ENCODE data around the gene CDK14.

Gene CDK14

GRCh38 chr7:90972906-90973550 lies 376.9 kb downstream of the CDK14 start:
- DNase-seq, result no peak

DNA sequence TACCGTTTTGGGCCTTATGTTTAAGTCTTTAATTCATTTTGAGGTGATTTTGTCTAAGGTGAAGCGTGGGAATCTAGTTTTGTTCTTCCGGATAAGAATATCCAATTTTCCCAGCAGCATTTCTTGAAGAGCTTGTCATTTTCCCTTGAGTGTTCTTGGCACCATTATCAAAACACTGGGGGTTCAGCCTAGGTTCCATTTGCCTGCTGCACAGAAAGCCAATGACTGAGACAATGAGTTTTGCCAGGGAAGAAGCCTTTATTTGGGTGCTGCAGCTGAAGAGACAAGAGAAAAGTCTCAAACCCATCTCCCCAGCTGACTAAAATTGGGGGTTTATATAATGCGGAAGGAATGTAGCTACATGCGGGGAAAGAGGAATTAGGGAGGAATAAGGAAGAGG lies 380.9 kb downstream of the CDK14 start:
- no peak for DNase-seq

DNA sequence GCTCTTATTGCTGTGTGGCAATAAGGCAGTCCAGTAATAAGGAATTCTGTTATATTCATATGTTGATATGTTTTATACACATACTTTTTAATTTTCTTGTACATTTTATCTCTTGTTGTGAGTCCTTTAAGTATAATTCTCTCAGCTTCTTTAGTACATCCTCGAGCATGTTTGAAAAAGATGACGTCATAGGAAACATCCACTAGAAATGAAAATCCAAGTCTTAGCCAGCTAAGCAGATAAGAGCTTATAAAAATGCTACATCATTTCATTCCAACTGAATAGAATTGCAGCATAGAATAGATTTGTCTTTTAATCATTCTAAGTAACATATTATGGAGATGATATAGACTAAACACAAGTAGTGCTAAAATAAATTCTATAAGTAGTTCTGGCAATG lies 384.4 kb downstream of the CDK14 start:
- no peak for DNase-seq

GRCh38 chr7:90982228-90982627 lies 386.1 kb downstream of the CDK14 start:
- no peak for DNase-seq

DNA sequence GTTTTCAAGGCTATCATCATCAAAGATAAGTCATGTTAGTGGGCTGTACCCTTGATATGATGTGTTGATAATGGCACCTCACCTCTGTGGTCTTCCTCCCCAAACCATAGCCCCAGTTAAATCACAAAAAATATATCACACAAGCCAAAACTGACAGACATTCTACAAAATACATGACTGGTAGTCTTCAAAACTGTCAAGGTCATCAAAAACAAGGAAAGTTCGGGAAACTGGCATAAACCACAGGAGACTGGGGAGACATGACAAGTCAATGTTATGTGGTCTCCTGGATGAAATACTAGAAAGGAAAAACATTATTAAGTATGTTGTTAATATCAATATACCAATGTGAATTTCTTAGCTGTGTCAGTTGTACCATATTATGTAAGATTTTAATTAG lies 388.6 kb downstream of the CDK14 start:
- DNase-seq, result no peak

- DNase-seq, result no peak
Observed at GRCh38 chr7:90988516-90988915, 392.4 kb downstream of the CDK14 start.

DNA sequence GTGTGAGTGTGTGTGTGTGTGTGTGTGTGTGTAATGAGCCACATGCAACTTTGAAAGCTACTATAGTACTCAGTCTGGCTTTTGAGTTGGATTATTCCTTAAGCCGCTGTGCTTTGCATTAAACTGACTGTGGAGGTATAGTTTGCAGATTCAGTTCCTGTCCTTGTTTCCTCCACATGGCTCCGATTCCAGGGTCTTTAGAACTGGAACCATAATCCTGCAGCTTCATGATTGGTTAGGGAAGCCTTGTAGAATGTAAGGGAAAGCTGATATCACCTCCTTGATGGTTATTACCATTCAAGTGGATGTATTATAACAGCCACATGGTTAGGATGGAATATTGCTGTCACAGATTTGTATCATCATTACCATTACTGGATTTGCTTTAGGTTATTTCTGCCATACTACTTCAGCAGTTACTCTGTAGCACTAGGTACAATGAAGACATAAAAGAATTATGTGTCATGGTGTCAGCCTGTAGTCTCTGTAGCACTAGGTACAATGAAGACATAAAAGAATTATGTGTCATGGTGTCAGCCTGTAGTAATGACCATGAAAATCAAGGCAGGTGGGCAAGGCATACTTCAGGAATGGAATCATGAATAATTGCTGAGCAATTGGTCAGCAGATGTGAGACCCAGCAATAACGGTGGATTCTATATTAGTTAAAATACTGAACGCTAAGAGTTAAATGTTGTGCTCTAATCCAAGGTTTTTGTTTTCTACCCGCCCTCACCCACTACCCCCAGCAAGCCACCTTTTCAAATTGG lies 393.1 kb downstream of the CDK14 start:
- no peak for DNase-seq

GRCh38 chr7:90994121-90994520 lies 398.0 kb downstream of the CDK14 start:
- DNase-seq, result no peak

GRCh38 chr7:90994601-90995000 lies 398.5 kb downstream of the CDK14 start:
- no peak for DNase-seq

DNA sequence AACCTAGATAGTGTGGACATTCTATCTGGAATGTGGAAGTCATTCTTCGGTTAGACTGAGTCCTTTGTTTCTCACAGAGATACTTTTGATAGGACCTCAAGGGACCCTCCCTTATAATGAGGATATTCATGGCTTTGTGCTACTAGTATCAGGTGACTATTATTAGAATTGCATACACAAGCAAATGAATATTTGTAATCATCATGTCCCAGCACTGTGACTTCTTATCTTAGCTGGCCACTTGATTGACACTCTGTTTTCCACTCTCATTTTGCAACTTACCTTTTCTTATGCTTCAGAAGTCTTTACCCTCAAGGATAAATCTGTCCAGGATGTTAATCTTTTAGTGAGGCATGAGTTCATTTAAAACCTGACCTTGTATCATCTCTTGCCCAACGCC lies 399.9 kb downstream of the CDK14 start:
- no peak for DNase-seq

DNA sequence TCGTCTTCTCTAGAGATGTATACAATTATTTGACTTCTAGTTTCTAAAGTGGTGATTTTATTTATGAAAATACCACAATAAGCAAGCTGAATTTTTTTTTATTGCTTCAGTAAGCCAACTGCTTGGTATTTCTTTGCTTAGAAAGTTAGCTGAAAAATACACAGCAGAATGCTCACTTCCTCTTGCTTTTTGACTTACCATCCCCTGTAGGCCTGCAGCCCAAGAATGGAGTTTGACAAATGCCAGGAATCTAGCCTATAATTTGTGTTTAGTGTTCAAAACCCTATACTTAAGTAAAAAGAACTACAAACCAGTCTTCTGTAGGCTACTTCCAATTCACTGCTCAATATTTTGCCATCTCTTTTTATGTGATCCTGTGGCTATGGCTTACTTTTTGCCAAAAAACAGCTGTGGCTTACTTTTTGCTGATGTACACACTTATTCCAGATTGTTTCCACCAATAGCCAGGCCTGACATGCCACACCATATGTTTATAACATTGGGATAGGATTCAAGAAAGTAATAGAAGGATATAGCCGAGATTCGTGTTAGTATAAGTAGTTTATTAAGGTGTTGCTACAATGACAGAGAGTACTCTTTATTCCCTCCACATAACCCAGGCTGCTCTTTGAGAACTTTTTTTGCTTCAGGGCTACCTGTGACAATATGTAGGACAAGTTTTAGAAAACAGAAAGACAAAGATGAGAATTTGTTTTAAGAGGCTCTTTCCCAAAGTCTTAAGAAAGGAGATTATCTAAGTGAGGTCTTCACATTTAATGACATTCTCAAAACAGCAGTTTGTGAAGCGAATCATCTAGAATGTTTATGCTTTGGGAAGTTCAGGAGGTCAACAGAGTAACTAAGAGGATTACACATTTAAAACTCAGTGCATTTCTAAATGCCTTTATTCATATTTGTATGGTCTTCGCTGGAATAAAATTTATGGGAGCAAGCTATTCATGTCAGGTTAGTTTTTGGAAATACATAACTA lies 404.2 kb downstream of the CDK14 start:
- no peak for DNase-seq

DNA sequence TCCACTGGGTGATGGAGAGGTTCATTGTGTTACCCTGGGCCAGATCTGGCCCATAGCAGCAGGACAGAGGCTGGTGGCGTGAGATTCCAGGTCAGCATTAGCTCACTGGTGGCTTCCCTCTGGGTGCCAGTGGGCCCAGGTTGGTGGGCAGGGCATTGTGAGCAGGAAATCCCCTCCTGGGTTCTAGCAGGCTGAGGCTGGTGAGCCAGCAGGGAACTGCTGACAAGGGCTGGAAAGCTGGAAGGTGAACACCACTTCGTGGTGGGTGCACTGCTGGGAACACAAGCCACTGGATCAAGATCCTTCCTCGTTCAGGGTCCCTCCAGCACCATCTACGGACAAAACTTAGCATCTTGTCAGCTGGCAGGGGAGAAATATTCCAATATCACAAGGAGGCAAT lies 408.9 kb downstream of the CDK14 start:
- no peak for DNase-seq

DNA sequence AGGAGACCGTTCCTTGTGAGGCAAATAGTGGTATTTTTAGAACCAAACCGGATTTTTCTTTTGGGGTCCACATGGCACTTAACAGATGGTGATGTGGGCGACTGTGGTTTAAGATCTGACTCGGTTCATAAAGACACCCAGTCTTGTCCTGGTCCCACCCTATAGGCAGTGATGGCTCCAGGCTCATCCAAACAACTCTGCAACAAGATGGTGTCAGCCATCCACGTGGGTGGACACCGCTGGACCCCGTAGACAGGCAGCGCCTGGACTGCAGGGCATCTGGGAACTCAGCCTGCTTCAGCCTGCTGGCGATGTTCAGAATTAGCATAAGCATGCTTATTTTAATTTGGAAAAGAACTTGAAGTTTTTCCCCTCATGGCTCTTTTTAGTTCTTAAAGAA lies 409.7 kb downstream of the CDK14 start:
- DNase-seq, result no peak

DNA sequence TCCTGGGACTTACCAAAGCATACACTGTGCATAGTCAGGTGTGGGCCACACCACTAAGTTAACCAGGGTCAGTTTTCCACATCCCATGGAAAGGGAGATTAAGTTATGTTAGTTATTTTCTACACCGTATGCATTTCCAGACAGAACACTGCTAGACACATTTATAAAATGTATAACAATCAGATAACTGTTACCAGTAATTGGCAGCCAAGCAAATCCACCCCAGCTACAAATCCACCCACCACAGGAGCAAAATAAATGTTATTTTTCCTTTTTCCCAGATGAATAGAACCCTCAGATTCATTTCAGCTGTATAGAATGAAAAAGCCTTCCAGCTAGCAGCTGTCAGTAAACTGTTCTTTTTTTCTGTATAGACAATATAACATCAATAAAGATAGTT lies 411.2 kb downstream of the CDK14 start:
- no peak for DNase-seq

- DNase-seq, result no peak
Observed at GRCh38 chr7:91013078-91013477, 417.0 kb downstream of the CDK14 start.

- DNase-seq, result no peak
Observed at GRCh38 chr7:91019686-91020385, 423.7 kb downstream of the CDK14 start.

- no peak for DNase-seq
Observed at GRCh38 chr7:91020636-91021385, 424.7 kb downstream of the CDK14 start.

GRCh38 chr7:91021956-91022355 lies 425.8 kb downstream of the CDK14 start:
- DNase-seq, result no peak

DNA sequence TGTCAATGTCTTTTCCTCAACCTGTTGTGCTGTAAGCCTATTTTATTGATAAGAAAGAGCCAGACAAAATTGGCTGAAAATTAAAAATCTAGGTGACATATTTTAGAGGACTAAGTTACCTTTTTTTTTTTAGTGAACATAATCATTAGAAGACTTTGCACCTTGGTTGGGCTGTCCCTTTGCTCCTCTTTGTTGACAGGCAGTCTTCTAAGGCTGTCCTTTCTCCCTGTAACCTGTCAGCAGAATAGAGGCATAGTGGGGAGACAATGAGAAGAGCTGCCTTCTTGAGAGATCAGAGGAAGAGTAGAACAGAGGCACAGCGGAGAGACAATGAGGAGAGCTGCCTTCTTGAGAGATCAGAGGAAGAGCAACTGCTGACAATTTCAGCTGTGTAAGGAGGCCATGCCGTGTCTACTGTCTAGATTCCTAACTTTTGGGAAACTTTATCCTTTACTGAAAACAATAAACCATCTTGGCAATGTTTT lies 429.8 kb downstream of the CDK14 start:
- no peak for DNase-seq

DNA sequence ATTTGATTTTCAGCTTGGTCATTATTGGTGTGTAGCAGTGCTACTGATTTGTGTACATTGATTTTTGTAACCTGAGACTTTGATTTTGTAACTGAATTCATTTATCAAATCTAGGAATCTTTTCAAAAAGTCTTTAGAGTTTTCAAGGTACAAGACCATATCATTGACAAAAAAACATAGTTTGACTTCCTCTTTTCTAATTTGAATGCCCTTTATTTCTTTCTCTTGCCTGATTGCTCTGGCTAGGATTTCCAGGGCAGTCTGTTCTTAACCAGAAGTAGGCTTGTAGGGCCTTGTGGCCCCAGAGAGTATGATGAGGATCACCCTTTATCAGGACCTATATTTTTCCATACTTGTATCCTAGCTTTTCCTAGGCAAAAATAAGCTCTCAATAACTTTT lies 433.6 kb downstream of the CDK14 start:
- no peak for DNase-seq

DNA sequence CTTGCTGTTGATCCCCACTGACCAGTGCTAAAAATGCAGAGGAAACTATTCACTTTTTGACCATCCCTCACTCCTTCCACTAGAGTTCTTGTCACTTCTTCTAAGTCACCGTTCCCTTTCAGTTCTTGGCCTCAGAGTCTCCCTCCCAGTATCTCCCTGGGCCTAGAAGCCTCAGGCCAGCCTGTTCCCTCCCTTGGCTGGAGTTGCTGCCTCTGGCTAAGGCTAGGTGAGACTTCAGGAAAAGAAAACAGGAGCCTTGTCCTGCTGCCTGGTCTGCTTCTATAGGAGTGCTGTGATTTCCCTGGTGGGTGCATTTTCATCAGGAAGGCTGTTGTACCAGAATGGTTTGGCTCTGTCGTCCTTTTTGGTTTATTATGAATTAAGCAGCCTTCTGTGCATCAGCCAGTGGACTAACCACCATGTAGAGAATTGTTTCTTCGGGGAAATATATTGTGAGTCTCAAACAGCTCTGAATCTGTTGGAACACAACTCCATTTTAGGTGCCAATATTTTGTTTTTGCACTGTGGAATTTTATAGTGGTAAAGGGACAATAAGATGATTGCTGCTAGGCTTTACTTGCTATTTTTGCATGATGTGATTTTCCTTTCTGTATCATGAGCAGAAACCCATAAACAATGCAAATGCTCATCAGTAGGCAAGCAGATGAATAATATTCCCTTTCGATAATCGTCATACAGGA lies 434.7 kb downstream of the CDK14 start:
- no peak for DNase-seq

All from CD4-positive, alpha-beta T cell treated with Interleukin-10 for 1 hour (primary cell).